Measurements from ENCODE around the gene ZSWIM5. TPM values are rescaled to one million over a fixed set of nuclear protein-coding genes. Genes with fewer than 3 reads are reported as not detected.

The ZSWIM5 gene
- total and polyA plus RNA-seq, 9 of the 15 experiments (the other 6 are each of a cell fraction or from before 2014, with no cell fraction given) = under 0.01 to 0.07 (median 0.03) TPM; not detected in 3

DNA sequence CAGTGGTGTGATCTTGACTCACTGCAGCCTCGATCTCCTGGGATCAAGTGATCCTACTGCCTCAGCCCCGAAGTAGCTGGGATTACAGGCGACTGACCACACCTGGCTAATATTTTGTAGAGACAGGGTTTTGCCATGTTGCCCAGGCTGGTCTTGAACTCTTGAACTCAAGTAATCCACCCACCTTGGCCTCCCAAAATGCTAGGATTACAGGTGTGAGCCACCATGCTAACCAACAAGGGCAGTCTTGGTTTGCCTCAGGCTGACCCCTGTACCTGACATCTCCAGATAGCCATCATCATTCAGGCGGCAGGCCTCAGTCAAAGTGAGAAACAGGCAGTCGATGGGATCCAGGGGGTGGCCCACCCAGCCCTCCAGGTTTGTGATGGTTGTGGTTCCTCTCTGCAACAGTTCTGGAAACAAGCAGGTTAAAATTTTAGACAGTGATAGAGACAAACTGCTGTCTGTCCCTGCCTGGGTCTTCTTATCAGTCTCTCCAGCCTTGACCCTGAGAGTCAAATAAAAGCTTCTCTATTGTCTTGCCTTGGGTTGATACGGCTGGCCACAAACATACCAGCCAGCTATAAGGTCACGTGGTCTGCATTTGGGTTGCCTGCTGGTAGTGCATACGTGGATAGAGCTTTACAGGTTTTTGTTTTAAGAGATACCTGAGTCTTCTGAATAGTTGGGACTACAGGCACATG lies 167.6 kb downstream of the ZSWIM5 start (continued):
- peak; percentile 44; the same call in 1 of the 2 replicates for TF ChIP-seq ZFP1 (CRISPR knock-in tag; IDR thresholded peaks at IDR 0.05)
- no peak for TF ChIP-seq ID3 (CRISPR knock-in tag; IDR thresholded peaks at IDR 0.05)
- peak; percentile 84 for TF ChIP-seq ID3 (tag; IDR thresholded peaks at IDR 0.05)
- no peak for TF ChIP-seq C11orf30 (IDR thresholded peaks at IDR 0.05; ENCODE audit: low read depth)
- TF ChIP-seq NBN (IDR thresholded peaks at IDR 0.05; ENCODE audit: low read depth) = peak; percentile 60; the same call in 1 of the 2 replicates
- TF ChIP-seq ZNF232 (CRISPR knock-in tag; IDR thresholded peaks at IDR 0.05) = no peak
- TF ChIP-seq PYGO2 (tag; IDR thresholded peaks at IDR 0.05) = peak; percentile 69; the same call in 1 of the 2 replicates
- peak; percentile 94 for TF ChIP-seq CCNT2 (IDR thresholded peaks at IDR 0.05; ENCODE audit: borderline replicate concordance, extremely low read depth, insufficient read length, low read depth, low read length)
- TF ChIP-seq ZNF583 (CRISPR knock-in tag; IDR thresholded peaks at IDR 0.05) = 0 out of 2 replicates have a peak, but pooled peaks have one; percentile 66
- TF ChIP-seq NR2C2 (CRISPR knock-in tag; IDR thresholded peaks at IDR 0.05) = no peak
- 0 out of 2 replicates have a peak, but pooled peaks have one; percentile 34 for TF ChIP-seq NR2C2 (tag; IDR thresholded peaks at IDR 0.05)
- no peak for TF ChIP-seq HNRNPLL (IDR thresholded peaks at IDR 0.05; ENCODE audit: low read depth, low read length, poor library complexity, severe bottlenecking)
- TF ChIP-seq ZNF830 (CRISPR knock-in tag; IDR thresholded peaks at IDR 0.05) = no peak
- TF ChIP-seq, protein P1, sequence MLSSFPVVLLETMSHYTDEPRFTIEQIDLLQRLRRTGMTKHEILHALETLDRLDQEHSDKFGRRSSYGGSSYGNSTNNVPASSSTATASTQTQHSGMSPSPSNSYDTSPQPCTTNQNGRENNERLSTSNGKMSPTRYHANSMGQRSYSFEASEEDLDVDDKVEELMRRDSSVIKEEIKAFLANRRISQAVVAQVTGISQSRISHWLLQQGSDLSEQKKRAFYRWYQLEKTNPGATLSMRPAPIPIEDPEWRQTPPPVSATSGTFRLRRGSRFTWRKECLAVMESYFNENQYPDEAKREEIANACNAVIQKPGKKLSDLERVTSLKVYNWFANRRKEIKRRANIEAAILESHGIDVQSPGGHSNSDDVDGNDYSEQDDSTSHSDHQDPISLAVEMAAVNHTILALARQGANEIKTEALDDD (IDR thresholded peaks at IDR 0.05) = peak; percentile 66
- no peak for TF ChIP-seq PTTG1 (tag; IDR thresholded peaks at IDR 0.05; ENCODE audit: low read depth)
- TF ChIP-seq SRSF3 (IDR thresholded peaks at IDR 0.05; ENCODE audit: insufficient read depth, low read length) = no peak
- 0 out of 2 replicates have a peak, but pooled peaks have one; percentile 34 for TF ChIP-seq ZNF79 (CRISPR knock-in tag; IDR thresholded peaks at IDR 0.05; ENCODE audit: low read depth)
- TF ChIP-seq CHD4 (IDR thresholded peaks at IDR 0.05; ENCODE audit: insufficient read depth, insufficient replicate concordance, low read depth, low read length, poor library complexity, severe bottlenecking) = no peak
- TF ChIP-seq GATAD2A (IDR thresholded peaks at IDR 0.05) = peak; percentile 27; the same call in 1 of the 2 replicates
- TF ChIP-seq TEAD4 (IDR thresholded peaks at IDR 0.05; ENCODE audit: low read length) = peak; percentile 99
- TF ChIP-seq TEAD4 (CRISPR knock-in tag; IDR thresholded peaks at IDR 0.05; ENCODE audit: borderline replicate concordance) = no peak
- peak; percentile 56; the same call in 1 of the 2 replicates for TF ChIP-seq ELF4 (CRISPR knock-in tag; IDR thresholded peaks at IDR 0.05)
- peak; percentile 77 to 98 for TF ChIP-seq RCOR1 (IDR thresholded peaks at IDR 0.05; ENCODE audit: borderline replicate concordance in 1 of 2, low read depth in 2 of 2, low read length in 2 of 2)
- peak; percentile 95 for TF ChIP-seq ZNF644 (tag; IDR thresholded peaks at IDR 0.05; ENCODE audit: low read depth)
- TF ChIP-seq, protein P2, sequence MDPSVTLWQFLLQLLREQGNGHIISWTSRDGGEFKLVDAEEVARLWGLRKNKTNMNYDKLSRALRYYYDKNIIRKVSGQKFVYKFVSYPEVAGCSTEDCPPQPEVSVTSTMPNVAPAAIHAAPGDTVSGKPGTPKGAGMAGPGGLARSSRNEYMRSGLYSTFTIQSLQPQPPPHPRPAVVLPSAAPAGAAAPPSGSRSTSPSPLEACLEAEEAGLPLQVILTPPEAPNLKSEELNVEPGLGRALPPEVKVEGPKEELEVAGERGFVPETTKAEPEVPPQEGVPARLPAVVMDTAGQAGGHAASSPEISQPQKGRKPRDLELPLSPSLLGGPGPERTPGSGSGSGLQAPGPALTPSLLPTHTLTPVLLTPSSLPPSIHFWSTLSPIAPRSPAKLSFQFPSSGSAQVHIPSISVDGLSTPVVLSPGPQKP (CRISPR knock-in tag; IDR thresholded peaks at IDR 0.05) = no peak
- TF ChIP-seq, protein P3, sequence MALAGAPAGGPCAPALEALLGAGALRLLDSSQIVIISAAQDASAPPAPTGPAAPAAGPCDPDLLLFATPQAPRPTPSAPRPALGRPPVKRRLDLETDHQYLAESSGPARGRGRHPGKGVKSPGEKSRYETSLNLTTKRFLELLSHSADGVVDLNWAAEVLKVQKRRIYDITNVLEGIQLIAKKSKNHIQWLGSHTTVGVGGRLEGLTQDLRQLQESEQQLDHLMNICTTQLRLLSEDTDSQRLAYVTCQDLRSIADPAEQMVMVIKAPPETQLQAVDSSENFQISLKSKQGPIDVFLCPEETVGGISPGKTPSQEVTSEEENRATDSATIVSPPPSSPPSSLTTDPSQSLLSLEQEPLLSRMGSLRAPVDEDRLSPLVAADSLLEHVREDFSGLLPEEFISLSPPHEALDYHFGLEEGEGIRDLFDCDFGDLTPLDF (CRISPR knock-in tag; IDR thresholded peaks at IDR 0.05) = 0 out of 2 replicates have a peak, but pooled peaks have one; percentile 36
